B cell (primary cell): ENCODE data around the gene PRKCZ.

Experiments used
- EZH2 ChIP-seq: IDR thresholded peaks from 2 replicates; pipeline ENCODE4 v1.6.1; 2012; ENCODE audit warnings: borderline replicate concordance, low read depth, mild to moderate bottlenecking, moderate library complexity, low read length; ENCODE audit not compliant: insufficient read depth, poor library complexity, severe bottlenecking
- TF ChIP-seq, protein P1 (sequence below): fragments of 200-600 bp; IDR thresholded peaks from one replicate; pipeline ENCODE4 v1.8.0; 2022; ENCODE audit warnings: antibody characterized with exemption, mild to moderate bottlenecking

DNA sequence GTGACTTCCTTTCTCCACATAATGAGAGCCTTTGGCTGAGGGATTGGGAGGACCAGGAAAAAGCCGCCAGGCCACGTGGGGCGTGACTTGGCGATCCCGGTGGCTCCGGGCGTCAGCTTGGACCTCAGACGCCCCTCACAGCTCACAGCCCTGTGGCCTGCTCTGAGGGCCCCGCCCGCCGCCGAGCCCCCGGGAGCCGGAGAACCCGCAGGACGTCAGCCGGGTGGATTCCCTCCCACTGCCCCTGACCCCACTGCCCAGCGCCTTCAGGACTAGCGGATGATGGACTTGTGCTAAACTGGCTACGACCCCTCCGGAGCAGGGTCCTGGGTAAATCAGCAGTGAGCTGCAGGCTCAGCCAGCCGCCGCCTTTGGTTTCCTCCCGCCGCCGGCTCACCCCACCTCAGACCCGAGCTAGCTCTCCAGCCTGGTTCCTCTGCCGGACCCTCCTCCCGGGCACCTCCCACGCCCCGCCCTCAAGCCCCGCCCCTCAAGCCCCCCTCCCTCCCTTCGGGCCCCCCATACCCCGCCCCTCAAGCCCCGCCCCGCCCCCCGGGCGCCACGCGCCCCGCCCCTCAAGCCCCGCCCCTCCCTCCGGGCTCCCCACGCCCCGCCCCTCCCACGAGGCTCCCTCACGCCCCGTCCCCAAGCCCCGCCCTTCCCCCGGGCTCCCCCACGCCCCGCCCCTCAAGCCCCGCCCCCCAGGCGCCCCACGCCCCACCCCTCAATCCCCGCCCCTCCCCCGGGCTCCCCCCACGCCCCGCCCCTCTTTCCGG lies 154.4 kb downstream of the PRKCZ start:
- TF ChIP-seq, protein P1, sequence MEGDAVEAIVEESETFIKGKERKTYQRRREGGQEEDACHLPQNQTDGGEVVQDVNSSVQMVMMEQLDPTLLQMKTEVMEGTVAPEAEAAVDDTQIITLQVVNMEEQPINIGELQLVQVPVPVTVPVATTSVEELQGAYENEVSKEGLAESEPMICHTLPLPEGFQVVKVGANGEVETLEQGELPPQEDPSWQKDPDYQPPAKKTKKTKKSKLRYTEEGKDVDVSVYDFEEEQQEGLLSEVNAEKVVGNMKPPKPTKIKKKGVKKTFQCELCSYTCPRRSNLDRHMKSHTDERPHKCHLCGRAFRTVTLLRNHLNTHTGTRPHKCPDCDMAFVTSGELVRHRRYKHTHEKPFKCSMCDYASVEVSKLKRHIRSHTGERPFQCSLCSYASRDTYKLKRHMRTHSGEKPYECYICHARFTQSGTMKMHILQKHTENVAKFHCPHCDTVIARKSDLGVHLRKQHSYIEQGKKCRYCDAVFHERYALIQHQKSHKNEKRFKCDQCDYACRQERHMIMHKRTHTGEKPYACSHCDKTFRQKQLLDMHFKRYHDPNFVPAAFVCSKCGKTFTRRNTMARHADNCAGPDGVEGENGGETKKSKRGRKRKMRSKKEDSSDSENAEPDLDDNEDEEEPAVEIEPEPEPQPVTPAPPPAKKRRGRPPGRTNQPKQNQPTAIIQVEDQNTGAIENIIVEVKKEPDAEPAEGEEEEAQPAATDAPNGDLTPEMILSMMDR, result no peak
- no peak for TF ChIP-seq EZH2
